ENCODE measurements around the gene STX8.

STX8 gene

GRCh38 chr17:9256751-9257629, 318.6 kb downstream of the STX8 start:
- DNase-seq = peak; percentile 67

- DNase-seq = no peak
These were observed 319.3 kb downstream of the STX8 start for GRCh38 chr17:9256361-9256750.

- no peak for DNase-seq
These were observed 319.8 kb downstream of the STX8 start for GRCh38 chr17:9255833-9256232.

GRCh38 chr17:9254841-9255240, 320.8 kb downstream of the STX8 start:
- DNase-seq = no peak

GRCh38 chr17:9253308-9253707, 322.3 kb downstream of the STX8 start:
- no peak for DNase-seq

- DNase-seq = no peak
These were observed 324.3 kb downstream of the STX8 start for GRCh38 chr17:9251273-9251672.

GRCh38 chr17:9249245-9249953, 326.2 kb downstream of the STX8 start:
- DNase-seq = no peak

- no peak for DNase-seq
These were observed 328.1 kb downstream of the STX8 start for GRCh38 chr17:9247401-9247938.

- DNase-seq = peak; percentile 62
These were observed 331.3 kb downstream of the STX8 start for GRCh38 chr17:9244066-9245052.

- DNase-seq = no peak
These were observed 332.6 kb downstream of the STX8 start for GRCh38 chr17:9242983-9243382.

GRCh38 chr17:9242497-9242881, 333.1 kb downstream of the STX8 start:
- DNase-seq = no peak

GRCh38 chr17:9241774-9242496, 333.7 kb downstream of the STX8 start:
- no peak for DNase-seq

GRCh38 chr17:9241371-9241712, 334.3 kb downstream of the STX8 start:
- DNase-seq = no peak

GRCh38 chr17:9240659-9241370, 334.8 kb downstream of the STX8 start:
- no peak for DNase-seq

GRCh38 chr17:9239793-9240658, 335.6 kb downstream of the STX8 start:
- DNase-seq = peak; percentile 63

- no peak for DNase-seq
These were observed 336.3 kb downstream of the STX8 start for GRCh38 chr17:9239246-9239792.

GRCh38 chr17:9238340-9239245, 337.0 kb downstream of the STX8 start:
- DNase-seq = no peak

- peak; percentile 42 for DNase-seq
These were observed 337.8 kb downstream of the STX8 start for GRCh38 chr17:9237661-9238301.

- no peak for DNase-seq
These were observed 338.6 kb downstream of the STX8 start for GRCh38 chr17:9237053-9237410.
